ENCODE results near the gene MAPK14.

DNA sequence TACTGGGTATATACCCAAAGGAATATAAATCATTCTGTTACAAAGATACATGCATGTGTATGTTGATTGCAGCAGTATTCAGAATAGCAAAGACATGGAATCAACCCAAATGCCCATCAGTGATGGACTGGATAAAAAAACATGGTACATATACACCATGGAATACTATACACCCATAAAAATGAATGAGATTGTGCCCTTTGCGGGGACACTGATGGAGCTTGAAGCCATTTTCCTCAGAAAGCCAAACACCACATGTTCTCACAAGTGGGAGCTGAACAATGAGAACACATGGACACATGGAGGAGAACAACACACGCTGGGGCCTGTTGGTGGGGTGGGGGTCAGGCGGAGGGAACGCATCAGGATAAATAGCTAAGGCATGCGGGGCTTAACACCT is 61.4 kb downstream of the MAPK14 start:
- TF ChIP-seq, protein P1, sequence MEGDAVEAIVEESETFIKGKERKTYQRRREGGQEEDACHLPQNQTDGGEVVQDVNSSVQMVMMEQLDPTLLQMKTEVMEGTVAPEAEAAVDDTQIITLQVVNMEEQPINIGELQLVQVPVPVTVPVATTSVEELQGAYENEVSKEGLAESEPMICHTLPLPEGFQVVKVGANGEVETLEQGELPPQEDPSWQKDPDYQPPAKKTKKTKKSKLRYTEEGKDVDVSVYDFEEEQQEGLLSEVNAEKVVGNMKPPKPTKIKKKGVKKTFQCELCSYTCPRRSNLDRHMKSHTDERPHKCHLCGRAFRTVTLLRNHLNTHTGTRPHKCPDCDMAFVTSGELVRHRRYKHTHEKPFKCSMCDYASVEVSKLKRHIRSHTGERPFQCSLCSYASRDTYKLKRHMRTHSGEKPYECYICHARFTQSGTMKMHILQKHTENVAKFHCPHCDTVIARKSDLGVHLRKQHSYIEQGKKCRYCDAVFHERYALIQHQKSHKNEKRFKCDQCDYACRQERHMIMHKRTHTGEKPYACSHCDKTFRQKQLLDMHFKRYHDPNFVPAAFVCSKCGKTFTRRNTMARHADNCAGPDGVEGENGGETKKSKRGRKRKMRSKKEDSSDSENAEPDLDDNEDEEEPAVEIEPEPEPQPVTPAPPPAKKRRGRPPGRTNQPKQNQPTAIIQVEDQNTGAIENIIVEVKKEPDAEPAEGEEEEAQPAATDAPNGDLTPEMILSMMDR (IDR thresholded peaks at IDR 0.05; ENCODE audit: low read depth, low read length, poor library complexity, severe bottlenecking) = no peak
- TF ChIP-seq EZH2phosphoT487 (IDR thresholded peaks at IDR 0.05; ENCODE audit: borderline replicate concordance, low read length) = no peak
